ENCODE measurements around the gene ADAMTS7. TPM values are rescaled to one million over a fixed set of nuclear protein-coding genes. Genes with fewer than 3 reads are reported as not detected.
A peak's percentile ranks its signal among the peaks of the same experiment; 100 is the strongest.
"Not testable (repeated sequence)": the region's sequence is repeated elsewhere in the genome, so short reads cannot be mapped to it uniquely, and the experiment has no call there.

Gene ADAMTS7
- total RNA-seq, 1 experiment from 2014 or later = 12.0 TPM

DNA sequence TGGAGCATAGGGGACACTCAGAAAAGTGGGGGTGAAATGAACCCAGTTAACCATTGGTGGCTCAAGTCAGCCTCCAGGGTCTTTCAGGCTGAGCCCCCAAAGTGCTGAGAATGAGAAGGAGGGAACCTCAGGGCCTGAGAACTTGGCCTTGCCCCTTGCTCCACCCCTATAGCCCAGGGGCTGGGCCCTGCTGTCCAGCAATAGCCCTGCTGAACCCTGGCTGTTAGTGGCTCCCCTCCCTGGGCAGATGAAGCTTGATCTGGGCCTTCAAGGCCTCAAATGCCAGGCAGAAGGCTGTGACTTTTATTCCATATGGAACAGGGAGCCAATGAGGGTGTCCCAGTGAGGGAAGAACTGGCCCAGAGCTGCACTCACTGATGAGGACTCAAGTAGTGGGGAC lies 16.2 kb downstream of the ADAMTS7 start:
- Histone ChIP-seq H3K27me3 (ENCODE audit: insufficient read depth, low read length) (no peaks in the 10 kb centered on the region), H3K4me1 (ENCODE audit: control insufficient read depth in 1 of 2, insufficient read depth in 2 of 2, low read length in 2 of 2) (peaks cover 9 to 14% of the 10 kb centered on the region in 2 experiments), H3K9ac (ENCODE audit: low read length) (no peak overlapping the region), H4K20me1 (ENCODE audit: insufficient read depth) (no peaks in the 10 kb centered on the region), H3K9me2 (ENCODE audit: insufficient read depth) (no peaks in the 10 kb centered on the region), H3K27ac (ENCODE audit: low read depth, low read length) (no peak overlapping the region), H3K36me3 (ENCODE audit: control insufficient read depth in 1 of 2, insufficient read depth in 2 of 2, low read length in 2 of 2) (no peaks in the 10 kb centered on the region), H3K4me3 (replicated peaks in 1 of 2; ENCODE audit: low read depth in 1 of 2, low read length in 2 of 2) (no peak overlapping the region), H2AFZ (ENCODE audit: low read depth, low read length, poor library complexity, severe bottlenecking) (no peak overlapping the region), H3K79me2 (ENCODE audit: insufficient read depth, low read length) (no peaks in the 10 kb centered on the region), H3K4me2 (ENCODE audit: low read length) (no peak overlapping the region), H3K9me3 (ENCODE audit: control insufficient read depth in 1 of 2, insufficient read depth in 1 of 2, low read depth in 1 of 2, low read length in 2 of 2) (no peaks in the 10 kb centered on the region)
- TF ChIP-seq REST (IDR thresholded peaks at IDR 0.05; ENCODE audit: low read depth) (peak; percentile 17; the same call in 1 of the 2 replicates), TCF7L2 (IDR thresholded peaks at IDR 0.05; ENCODE audit: borderline replicate concordance, extremely low read depth, insufficient read depth, insufficient read length) (no peak)
- ChIA-PET POLR2A (no interaction called here), RAD21 (ENCODE audit: low non-redundant PET in 1 of 2, low total read pairs in 2 of 2, uncharacterized antibody in 2 of 2, unreplicated experiment in 2 of 2) (no interaction called here), CTCF (interaction anchor here (1.0 kb wide), 1 partner anchor 15 kb away, joined by 3 read pairs; no protein-coding TSS in a partner anchor)
- no TSS peak for BruUV-seq (replicated peaks)
- intact Hi-C loops (cut with micrococcal nuclease) = no loop called here
- DNase-seq (ENCODE audit: low read depth, low spot score) (no peak), ATAC-seq (no peak)

DNA sequence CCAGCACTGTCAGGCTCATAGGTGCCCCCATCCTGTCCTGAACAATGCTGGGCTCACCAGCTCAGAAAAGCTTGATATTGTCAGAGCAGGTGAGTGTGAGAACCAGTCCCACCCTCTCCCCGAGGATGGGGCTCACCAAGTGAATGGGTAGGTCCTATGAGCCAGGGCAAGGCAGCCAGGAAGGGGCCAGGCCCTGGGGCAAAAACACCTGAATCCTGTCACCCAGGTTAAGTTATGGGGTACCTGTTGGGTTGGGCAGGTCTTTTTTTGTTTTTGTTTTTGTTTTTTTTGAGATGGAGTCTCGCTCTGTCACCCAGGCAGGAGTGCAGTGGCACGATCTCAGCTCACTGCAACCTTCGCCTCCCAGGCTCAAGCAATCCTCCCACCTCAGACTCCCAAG lies 16.8 kb downstream of the ADAMTS7 start:
- RAD21 ChIA-PET (ENCODE audit: low non-redundant PET in 1 of 2, low total read pairs in 2 of 2, uncharacterized antibody in 2 of 2, unreplicated experiment in 2 of 2); H3K27me3 ChIP-seq (ENCODE audit: insufficient read depth, low read length); H3K4me3 ChIP-seq (replicated peaks in 1 of 2; ENCODE audit: low read depth in 1 of 2, low read length in 2 of 2); CTCF ChIA-PET; H4K20me1 ChIP-seq (ENCODE audit: insufficient read depth); ATAC-seq; H3K79me2 ChIP-seq (ENCODE audit: insufficient read depth, low read length); H3K9ac ChIP-seq (ENCODE audit: low read length); H3K4me2 ChIP-seq (ENCODE audit: low read length); POLR2A ChIA-PET; DNase-seq (ENCODE audit: low read depth, low spot score); H2AFZ ChIP-seq (ENCODE audit: low read depth, low read length, poor library complexity, severe bottlenecking); H3K36me3 ChIP-seq (ENCODE audit: control insufficient read depth in 1 of 2, insufficient read depth in 2 of 2, low read length in 2 of 2); H3K27ac ChIP-seq (ENCODE audit: low read depth, low read length); BruUV-seq (replicated peaks); H3K9me2 ChIP-seq (ENCODE audit: insufficient read depth); intact Hi-C loops (cut with micrococcal nuclease); H3K9me3 ChIP-seq (ENCODE audit: control insufficient read depth in 1 of 2, insufficient read depth in 1 of 2, low read depth in 1 of 2, low read length in 2 of 2): not testable (repeated sequence)
- peaks cover 9 to 14% of the 10 kb centered on the region in 2 experiments for H3K4me1 ChIP-seq (ENCODE audit: control insufficient read depth in 1 of 2, insufficient read depth in 2 of 2, low read length in 2 of 2)

Measured in HCT116 (cell line).